Pancreas (tissue), 10 donors: ENCODE measurements around the gene ZNF365. TPM values are rescaled to one million over a fixed set of nuclear protein-coding genes. Genes with fewer than 3 reads are reported as not detected.

ENCODE experiments used
- ATAC-seq, 4 donors: fragments of 200-7000 bp; cut with Tn5 transposase; one replicate each; pipeline versions ENCODE4 v1.8.0 to v1.9.1; 2020; ENCODE audit warnings: mild to moderate bottlenecking in 4 of 4, moderate library complexity in 4 of 4
- DNase-seq, 6 donors: peaks; one replicate each; pipeline ENCODE4 v3.0.0-alpha.2; 2020
- FAIRE-seq: peaks from 2 replicates; lab custom pipeline; 2012; peaks lifted over from hg19 to GRCh38; lab: Jason Lieb, UNC
- H3K27ac ChIP-seq, 4 donors: fragments of 200-600 bp; sonication (generic); 1 replicate in 3 of 4; 2 replicates in 1 of 4; pipeline versions ENCODE4 v1.5.0 to v1.8.0; 2020
- H3K27me3 ChIP-seq, 4 donors: fragments of 200-600 bp; one replicate each; pipeline ENCODE4 v1.8.0; 2021
- H3K36me3 ChIP-seq, 3 donors: fragments of 200-600 bp; sonication (generic) in 1 of 3; one replicate each; pipeline versions ENCODE4 v1.5.0 to v1.8.0; 2020 to 2021
- H3K4me1 ChIP-seq, 3 donors: fragments of 200-600 bp; one replicate each; pipeline ENCODE4 v1.8.0; 2021
- H3K4me3 ChIP-seq, 4 donors: fragments of 200-600 bp; sonication (generic) in 2 of 4; one replicate each; pipeline versions ENCODE4 v1.5.0 to v1.8.0; 2020 to 2021
- H3K9me3 ChIP-seq, 4 donors: fragments of 200-600 bp; one replicate each; pipeline ENCODE4 v1.8.0; 2021
- CTCF ChIP-seq, 4 donors: fragments of 200-600 bp; sonication (generic) in 3 of 4; IDR thresholded peaks; one replicate each; pipeline versions ENCODE4 v1.5.0 to v1.8.0; 2021; ENCODE audit warnings: antibody characterized with exemption in 4 of 4
- WGBS, 2 donors: extraction: QIAGEN DNeasy Blood & Tissue Kit; methylation state at CpG; one replicate each; pipeline ENCODE4 v1.1.7; 2013; 5-methylcytosine and 5-hydroxymethylcytosine counted together
- intact Hi-C, 3 donors: fragments of 100-400 bp; cut with DNase I; formaldehyde crosslinking; loops; one replicate each; pipeline versions ENCODE4 v1.11.1 to v1.14.2; 2022
- polyA plus RNA-seq, 2 donors: library from polyadenylated mRNA; stranded (reverse); fragments of 200-250 nt; gene quantifications; one replicate each; pipeline ENCODE4 v1.2.3, GENCODE V29; 2013
- total RNA-seq, 6 donors: library from RNA; stranded (reverse); fragmentation: NEBNext Ultra II Directional in 4 of 6; extraction: Animal tissue kit (Norgen Biotek cat#: 25700) in 4 of 6; gene quantifications; one replicate each; pipeline versions ENCODE4 v1.2.1 to v1.2.4, GENCODE V29; 2021 to 2023
- donor health status: healthy with polysubstance abuse.
- donor health status: DM: no; HTN: no; CAD: no; lungs with moderate emphysema.
- donor health status: DM: no; HTN: no; CAD: no.
- donor health status: control.
- donor health status: control.
- donor health status: Bipolar disorder and iron deficiency.
- donor health status: DM: yes; HTN: yes; CAD: no.
- donor health status: DM: no; HTN: no; CAD: no.
- donor health status: DM: no; HTN: no; CAD: no.
- donor health status: DM: yes; HTN: yes; CAD: no.

Gene ZNF365
- total and polyA plus RNA-seq, 8 donors, result 0.08 to 1.6 (median 0.34) TPM

- no peaks in the 10 kb centered on the region for H3K27me3 ChIP-seq
- intact Hi-C loops, result no loop called here
- ATAC-seq (no peak), FAIRE-seq (no peak), DNase-seq (no peak)
- H3K9me3 ChIP-seq, result no peaks in the 10 kb centered on the region
- peak overlapping the region in 3 of 4 donors; percentile 23 to 50 (median 37) for H3K4me3 ChIP-seq
- no peak for TF ChIP-seq CTCF (IDR thresholded peaks at IDR 0.05)
- H3K27ac ChIP-seq, result no peak overlapping the region
- H3K36me3 ChIP-seq, result no peaks in the 10 kb centered on the region
- no peaks in the 10 kb centered on the region for H3K4me1 ChIP-seq
- 28% methylated on average over 8 of the region's 8 CpGs for WGBS, 2 donors
Observed at GRCh38 chr10:62373639-62373994, 552 bp upstream of the ZNF365 start.

DNA sequence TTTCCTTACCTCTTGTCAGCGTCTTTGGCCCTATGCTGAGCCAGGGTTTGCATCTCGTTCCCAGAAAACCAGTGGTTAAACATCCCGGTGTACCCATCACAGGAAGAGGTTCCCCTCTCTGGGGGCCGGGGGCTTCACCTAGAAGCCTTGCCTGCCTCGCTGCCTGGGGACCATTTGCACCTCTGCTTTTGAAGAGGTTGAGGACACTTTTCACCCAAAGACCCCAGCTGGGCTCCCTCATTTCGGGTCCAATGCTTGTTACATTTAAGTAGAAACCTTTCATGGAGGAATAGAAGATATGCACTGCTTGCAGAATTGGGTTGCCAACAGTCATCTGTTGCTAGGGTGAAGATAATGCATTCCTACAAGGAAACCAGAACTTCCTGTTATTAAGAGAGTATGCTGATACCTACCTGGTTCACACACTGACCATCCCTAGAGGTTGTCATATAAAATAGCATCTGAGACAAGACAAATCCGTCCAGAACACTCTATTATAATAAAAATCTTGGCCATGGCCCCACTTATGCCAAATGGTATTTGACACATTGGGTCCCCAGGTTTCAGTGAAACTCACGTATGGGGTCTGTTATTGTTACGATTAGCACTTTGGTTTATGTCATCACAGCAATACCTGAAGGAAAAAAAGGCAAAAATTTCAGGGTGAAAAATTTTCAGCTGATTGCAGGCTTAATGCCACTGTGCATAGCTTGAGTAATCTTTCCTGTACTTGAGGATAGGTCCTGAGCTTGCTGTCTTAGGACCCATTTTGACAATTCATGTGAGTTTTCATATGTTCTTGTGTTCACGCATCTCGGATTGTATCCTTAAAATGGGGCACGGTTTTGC lies 917 bp downstream of the ZNF365 start:
- 53 to 56% methylated on average over 12 of the region's 12 CpGs for WGBS, 2 donors
- intact Hi-C loops, result no loop called here
- no peak for TF ChIP-seq CTCF (IDR thresholded peaks at IDR 0.05)
- DNase-seq (peak in 1 of 6 donors; percentile 34), FAIRE-seq (no peak), ATAC-seq (peak in 3 of 4 donors; percentile 26 to 76 (median 70))
- H3K27me3 ChIP-seq, result no peaks in the 10 kb centered on the region
- no peaks in the 10 kb centered on the region for H3K4me1 ChIP-seq
- peak overlapping the region in 1 of 4 donors; percentile 50 for H3K4me3 ChIP-seq
- H3K27ac ChIP-seq, result no peak overlapping the region
- no peaks in the 10 kb centered on the region for H3K9me3 ChIP-seq
- no peaks in the 10 kb centered on the region for H3K36me3 ChIP-seq

- ATAC-seq (no peak), DNase-seq (no peak), FAIRE-seq (no peak)
- Histone ChIP-seq H3K9me3 (no peaks in the 10 kb centered on the region), H3K4me3 (no peak overlapping the region), H3K36me3 (no peaks in the 10 kb centered on the region), H3K4me1 (no peaks in the 10 kb centered on the region), H3K27ac (no peak overlapping the region), H3K27me3 (no peaks in the 10 kb centered on the region)
- intact Hi-C loops, result no loop called here
- whole genome bisulfite sequencing, 2 donors, result 66 to 76% methylated on average over 21 of the region's 21 CpGs
- no peak for TF ChIP-seq CTCF (IDR thresholded peaks at IDR 0.05)
Observed at GRCh38 chr10:62376071-62377025, 2.2 kb downstream of the ZNF365 start.

DNA sequence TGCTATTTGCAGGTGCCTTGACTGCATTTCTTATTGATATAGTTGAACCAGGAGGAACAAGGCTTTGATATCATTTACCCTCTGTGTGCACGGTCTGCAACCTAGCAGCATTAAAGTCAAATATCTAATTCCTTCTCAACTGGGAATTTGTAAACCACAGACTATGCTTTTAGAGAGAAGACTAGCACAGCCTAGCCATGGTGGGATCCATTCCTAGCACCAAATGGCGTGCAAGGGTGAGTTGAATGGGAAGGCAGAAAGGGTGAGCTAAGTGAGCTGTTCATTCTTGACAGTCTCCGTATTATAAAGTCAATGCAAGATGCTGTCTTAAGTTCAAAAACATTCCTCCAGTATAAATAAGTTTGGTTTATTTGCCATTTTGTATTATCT lies 2.9 kb downstream of the ZNF365 start:
- no peak for ATAC-seq
- no peak overlapping the region for H3K4me3 ChIP-seq
- WGBS, 2 donors, result 50 to 57% methylated on average over 3 of the region's 3 CpGs
- H3K27me3 ChIP-seq, result no peaks in the 10 kb centered on the region
- H3K36me3 ChIP-seq, result no peaks in the 10 kb centered on the region
- no peak overlapping the region for H3K27ac ChIP-seq
- H3K4me1 ChIP-seq, result no peaks in the 10 kb centered on the region
- intact Hi-C loops, result no loop called here
- no peak for DNase-seq
- TF ChIP-seq CTCF (IDR thresholded peaks at IDR 0.05), result no peak
- no peaks in the 10 kb centered on the region for H3K9me3 ChIP-seq
- FAIRE-seq, result no peak
